HG03045 (cell line): Measurements from ENCODE around the gene NUDT21.
"Not testable (repeated sequence)": the region's sequence is repeated elsewhere in the genome, so short reads cannot be mapped to it uniquely, and the experiment has no call there.

Experiments
- ATAC-seq: cut with Tn5 transposase; IDR thresholded peaks from one replicate; pipeline ENCODE4 v1.9.1; 2021; ENCODE audit warnings: mild to moderate bottlenecking, moderate library complexity; ENCODE audit not compliant: unreplicated experiment

NUDT21 gene

DNA sequence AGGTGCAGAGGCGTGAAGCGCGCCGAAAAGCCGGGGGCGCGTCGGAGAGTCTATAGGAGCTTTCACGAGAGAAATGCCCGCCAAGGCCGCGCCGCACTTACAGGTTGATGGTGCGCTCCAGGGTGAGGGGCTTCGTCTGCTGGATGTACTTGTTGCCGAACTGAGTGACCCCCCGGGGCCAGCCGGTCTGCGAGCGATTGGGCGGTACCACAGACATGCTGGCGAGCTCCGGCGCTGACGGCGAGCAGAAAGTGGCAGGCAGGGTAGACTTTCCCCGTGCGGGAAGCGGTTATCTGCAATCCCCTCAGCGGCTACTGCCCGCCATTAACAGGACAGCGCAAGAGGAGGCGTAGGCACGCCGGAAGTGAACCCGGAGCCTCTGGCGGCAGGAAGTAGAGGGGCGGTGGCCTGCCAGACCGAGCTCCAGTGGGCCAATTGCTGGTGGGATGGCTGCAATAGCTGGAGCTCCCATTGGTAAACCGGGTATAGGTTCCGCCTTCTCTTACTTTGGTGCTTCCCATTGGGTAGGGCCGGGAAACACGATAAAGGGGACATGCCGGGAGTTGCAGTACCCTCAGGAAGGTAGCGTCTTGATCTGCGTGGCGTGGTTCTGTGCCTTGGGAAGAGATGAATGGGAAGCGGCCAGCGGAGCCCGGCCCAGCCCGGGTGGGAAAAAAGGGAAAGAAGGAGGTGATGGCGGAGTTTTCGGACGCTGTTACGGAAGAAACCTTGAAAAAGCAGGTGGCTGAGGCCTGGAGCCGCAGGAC, at the start of gene NUDT21, which contains the start of gene OGFOD1:
Gene NUDT21 (minus strand): TSS at position 347 of the 767 bp plus-strand sequence. CDS start 130 bp downstream, at position 217.
Gene OGFOD1 (plus strand): TSS at position 569 of the 767 bp plus-strand sequence. CDS start 59 bp downstream, at position 628.
- peak; percentile 98 for ATAC-seq

GRCh38 chr16:56493815-56494214, 42.7 kb upstream of the NUDT21 start:
- no peak for ATAC-seq

DNA sequence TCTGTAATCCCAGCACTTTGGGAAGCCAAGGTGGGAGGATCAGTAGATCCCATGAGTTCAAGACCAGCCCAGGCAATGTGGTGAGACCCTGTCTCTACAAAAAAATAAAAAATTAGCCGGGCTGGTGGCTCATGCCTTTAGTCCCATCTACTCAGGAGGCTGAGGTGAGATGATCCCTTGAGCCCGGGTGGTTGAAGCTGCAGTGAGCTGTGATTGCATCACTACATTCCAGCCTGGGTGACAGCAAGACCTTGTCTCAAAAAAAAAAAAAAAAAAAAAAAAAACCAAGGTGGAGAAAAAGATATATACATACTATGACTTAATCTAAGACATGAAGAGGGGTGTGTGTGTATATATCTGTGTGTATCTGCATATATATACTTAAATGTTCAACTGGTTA, 42.0 kb upstream of the NUDT21 start:
- ATAC-seq, result no peak

GRCh38 chr16:56491657-56492261, 40.6 kb upstream of the NUDT21 start:
- no peak for ATAC-seq

DNA sequence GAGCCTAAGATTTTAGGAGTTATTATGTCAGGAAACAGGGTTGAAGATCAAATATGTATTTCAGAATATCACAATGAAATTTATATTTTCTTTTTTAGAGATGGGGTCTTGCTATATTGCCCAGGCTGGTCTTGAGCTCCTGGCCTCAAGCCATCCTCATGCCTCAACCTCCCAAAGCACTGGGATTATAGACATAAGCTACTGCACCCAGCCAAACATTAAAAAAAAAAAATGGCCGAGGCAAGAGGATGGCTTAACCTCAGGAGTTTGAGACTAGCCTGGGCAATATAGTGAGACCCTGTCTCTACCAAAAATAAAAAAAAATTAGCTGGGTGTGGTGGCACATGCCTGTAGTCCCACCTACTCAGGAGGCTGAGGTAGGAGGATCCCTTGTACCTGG, 37.7 kb upstream of the NUDT21 start:
- ATAC-seq, result not testable (repeated sequence)

DNA sequence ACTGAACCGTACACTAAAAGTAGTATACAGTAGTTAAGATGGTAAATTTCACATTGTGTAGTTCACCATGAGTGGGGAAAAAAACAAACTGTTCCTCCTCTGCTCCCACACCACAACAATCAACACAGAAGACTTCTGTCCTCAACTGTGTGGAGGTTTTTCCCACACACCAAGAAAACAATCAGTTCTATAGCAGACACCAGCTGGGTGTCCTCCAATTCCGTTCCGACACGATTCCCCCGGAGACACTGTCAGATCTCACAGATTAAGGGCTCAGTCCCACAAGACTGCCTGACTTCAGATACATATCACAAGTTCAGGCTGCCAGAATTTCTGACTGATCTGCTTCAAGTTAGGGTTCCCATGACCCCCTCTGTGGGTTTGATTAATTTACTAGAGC, 36.9 kb upstream of the NUDT21 start:
- no peak for ATAC-seq

GRCh38 chr16:56483394-56483793, 32.3 kb upstream of the NUDT21 start:
- no peak for ATAC-seq

DNA sequence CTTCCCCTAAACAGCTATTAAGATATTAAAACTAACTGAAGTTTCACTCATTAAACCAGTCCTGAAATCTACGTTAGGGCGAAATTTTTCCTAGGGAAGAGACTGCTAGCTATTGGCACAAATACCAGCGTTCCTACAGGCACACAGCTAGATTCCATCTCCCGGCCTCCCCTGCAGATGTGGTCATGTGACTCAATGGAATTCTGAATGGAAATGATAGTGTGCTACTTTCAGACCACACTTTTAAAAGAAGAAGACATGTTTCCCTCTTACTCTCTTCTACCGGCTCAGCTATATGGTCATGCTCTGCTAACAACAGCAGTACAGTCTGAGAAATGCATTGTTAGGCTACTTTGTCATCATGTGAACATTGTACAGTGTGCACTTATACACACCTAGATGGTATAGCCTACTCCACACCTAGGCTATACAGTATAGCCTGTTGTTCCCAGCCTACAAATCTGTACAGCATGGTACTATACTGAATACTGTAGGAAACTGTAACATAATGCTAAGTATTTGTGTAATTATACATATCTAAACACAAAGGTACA, 31.6 kb upstream of the NUDT21 start:
- no peak for ATAC-seq

DNA sequence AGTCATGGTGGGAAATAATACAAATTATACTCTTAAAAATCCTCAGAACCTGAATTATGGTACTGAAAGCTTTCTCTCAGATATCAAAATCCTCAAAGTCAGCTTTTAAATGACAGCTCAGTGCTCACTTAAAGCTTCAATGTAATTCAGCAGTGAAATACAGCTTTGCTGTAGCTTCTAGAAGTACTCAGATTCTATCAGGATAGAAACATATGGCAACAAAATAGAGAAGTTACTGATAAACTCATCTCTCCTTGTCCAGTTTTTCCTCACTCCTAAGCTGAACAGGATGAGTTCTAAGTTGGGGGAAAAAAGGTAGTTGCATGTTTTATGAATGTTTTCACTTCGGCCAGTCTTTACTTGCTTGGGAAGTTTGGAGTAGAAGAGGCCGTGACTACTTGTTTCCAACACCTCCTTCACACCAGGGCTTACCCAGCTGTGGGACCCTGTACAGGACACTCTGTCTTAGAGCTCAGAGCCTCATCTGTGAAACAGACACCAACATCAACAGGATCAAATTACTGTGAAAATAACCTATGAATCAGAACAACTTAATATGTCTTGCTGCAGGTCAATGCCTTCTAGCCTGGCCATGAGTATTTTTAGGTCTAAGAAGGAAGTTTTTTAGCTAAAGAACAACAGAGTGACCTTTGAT, 30.5 kb upstream of the NUDT21 start:
- no peak for ATAC-seq

DNA sequence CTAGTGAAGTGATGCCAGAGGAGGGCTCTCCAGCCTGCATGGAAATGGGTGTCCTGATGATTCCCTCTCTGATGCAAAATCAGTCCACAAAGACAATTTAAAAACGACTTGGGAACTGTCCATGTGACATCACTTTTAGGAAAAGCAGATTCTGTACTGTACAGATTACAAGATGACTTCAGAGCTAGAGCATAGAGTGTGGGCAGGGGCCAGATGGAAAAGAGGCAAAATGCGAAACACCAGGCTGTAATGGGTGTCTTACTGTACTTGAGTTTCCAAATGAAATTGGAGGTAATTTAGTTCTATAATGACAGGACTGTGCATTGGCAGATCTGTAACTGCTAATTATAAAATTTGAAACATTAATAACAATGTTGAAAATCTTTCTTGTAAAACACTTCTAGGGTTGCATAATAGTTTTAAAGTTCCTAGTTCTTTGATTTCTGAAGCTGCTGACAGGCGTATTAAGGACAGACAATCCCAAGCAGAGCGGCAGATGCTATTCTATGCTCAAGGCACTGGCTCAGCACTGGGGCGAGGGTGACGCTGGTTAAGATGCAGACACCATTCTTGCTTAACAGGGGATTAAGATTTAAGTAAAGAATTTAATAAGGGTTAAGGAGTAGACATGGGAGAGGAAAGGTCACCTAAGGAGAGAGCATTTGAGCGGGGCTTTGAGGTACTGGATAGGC, 29.8 kb upstream of the NUDT21 start:
- no peak for ATAC-seq

- no peak for ATAC-seq
These were observed 28.3 kb upstream of the NUDT21 start for GRCh38 chr16:56479469-56479868.

DNA sequence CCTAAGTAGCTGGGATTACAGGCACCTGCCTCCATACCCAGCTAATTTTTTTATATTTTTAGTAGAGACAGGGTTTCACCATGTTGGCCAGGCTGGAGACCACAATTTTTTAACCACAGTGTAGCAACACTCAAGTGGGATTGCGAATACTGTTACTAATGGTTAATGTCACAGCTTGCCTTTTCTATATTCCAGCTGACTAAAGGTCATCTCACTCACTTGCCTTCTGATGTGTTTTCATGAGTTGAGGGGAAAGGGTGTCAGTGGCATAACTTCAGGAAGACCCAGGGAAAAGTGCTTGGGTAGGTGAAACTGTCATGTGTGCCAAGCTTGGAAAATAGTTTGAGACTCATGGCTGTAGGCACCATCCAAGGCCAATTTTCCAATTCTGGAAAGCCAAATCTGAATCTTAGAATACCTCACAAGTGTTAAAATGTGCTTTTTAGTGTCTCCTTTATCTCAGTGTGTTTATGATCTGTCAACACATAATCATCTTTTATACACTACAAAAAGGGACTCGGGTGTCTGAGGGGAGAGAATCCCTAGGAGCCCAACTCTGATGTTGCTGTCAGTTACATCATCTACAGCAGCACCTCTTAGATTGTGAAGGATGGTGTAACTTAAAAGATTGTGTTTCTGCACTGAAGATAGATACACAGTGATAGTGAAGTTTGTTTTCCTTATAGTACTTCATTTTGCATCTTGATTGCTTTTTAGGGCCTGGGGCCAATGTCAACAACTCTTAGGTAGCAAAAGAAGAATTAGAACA, 27.3 kb upstream of the NUDT21 start:
- ATAC-seq, result no peak

- ATAC-seq, result no peak
These were observed 26.2 kb upstream of the NUDT21 start for GRCh38 chr16:56477096-56477878.

DNA sequence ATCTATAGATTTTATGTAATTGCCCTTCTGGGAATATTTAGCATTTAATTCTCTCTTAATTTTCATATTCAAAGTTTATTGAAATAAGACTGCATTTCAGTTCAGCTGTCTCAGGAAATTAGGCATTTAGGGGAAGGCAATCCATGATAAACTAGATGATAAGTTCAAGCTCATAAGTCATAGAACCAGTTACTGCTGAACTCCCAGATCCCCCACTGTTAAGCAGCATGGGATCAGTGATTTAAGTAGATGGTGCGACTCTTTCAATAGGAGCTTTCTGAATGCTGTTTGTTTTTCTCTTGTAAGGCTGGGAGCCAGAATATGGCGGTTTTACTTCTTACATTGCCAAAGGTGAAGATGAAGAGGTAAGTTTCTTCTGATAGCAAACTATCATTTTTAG, 24.1 kb upstream of the NUDT21 start:
- ATAC-seq, result no peak

- ATAC-seq, result no peak
These were observed 19.5 kb upstream of the NUDT21 start for GRCh38 chr16:56470666-56471065.

- no peak for ATAC-seq
These were observed 19.1 kb upstream of the NUDT21 start for GRCh38 chr16:56470232-56470631.

DNA sequence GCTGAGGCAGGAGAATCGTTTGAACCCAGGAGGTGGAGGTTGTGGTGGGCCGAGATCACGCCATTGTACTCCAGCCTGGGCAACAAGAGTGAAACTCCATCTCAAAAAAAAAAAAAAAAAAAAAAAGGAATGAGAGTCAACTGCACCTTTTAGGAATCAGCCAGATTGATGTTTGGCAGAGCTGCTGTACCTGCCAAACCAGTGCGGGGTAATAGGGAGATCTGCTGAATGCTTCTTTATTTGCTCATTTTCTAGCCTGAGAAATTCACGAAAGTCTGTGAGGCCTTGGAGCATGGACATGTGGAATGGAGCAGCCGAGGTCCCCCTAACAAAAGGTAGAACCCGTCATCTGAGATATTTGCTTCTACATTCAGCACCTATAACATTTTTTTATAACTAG, 18.6 kb upstream of the NUDT21 start:
- ATAC-seq, result no peak

DNA sequence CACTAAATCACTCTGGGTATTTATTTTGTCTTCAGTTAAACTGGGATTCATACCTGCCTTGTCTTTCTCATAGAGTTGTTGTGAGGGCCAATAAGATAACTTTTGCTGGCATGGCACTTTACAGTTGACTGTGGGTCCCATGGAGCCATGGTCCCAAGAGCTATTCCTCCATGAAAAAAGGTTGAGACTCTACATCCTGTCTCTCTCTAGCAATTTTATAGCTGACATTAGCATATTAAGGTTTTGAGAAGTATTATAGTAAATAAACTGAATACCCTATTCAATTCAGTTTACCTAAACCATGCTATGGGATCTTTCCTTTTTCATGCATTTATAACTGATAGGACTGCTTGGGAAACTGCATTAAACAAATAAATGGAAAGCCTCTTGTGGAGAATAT, 17.7 kb upstream of the NUDT21 start:
- ATAC-seq, result no peak

DNA sequence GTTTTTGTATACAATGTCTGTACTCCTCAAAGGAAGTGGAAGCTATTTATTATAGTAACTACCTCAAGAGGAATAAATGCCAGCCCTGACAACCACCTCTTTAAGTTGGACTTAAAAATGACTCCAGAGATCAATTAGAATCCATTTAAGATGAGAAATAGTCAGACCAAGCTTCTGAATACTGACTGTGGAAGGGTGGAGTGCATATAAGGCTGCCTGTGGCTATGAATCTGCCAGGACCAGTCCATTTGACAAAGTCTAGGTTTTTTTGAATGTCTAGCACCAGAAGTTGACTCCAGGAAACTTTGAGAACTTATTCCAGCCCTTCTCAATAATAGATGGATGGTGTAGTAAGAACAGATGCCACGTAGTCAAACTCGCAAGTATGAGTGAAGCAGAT, 15.2 kb upstream of the NUDT21 start:
- ATAC-seq, result no peak

DNA sequence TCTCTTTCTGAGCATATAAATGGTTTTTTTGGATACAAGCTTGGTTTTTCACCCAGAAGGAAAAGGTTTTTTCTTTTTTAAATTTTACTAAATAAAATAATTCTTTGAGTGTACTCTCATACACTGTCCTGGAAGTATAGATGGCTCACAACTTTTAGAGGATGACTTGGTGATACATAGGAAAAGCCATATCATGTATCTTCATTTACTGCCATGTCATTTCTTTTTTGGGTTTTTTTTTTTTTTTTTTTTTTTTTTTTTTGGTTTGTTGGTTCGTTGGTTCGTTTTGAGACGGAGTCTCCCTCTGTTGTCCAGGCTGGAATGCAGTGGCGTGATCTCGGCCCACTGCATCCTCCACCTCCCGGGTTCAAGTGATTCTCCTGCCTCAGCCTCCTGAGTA, 12.0 kb upstream of the NUDT21 start:
- ATAC-seq, result no peak
